Measurements from ENCODE around the gene DLX2.

- TF ChIP-seq, protein P1, sequence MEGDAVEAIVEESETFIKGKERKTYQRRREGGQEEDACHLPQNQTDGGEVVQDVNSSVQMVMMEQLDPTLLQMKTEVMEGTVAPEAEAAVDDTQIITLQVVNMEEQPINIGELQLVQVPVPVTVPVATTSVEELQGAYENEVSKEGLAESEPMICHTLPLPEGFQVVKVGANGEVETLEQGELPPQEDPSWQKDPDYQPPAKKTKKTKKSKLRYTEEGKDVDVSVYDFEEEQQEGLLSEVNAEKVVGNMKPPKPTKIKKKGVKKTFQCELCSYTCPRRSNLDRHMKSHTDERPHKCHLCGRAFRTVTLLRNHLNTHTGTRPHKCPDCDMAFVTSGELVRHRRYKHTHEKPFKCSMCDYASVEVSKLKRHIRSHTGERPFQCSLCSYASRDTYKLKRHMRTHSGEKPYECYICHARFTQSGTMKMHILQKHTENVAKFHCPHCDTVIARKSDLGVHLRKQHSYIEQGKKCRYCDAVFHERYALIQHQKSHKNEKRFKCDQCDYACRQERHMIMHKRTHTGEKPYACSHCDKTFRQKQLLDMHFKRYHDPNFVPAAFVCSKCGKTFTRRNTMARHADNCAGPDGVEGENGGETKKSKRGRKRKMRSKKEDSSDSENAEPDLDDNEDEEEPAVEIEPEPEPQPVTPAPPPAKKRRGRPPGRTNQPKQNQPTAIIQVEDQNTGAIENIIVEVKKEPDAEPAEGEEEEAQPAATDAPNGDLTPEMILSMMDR (IDR thresholded peaks at IDR 0.05 in 4 of 5, conservative IDR thresholded peaks at IDR 0.05 in 1 of 5) = no peak
- TF ChIP-seq POLR2A (IDR thresholded peaks at IDR 0.05) = no peak
Observed at GRCh38 chr2:172079416-172079815, 23.3 kb downstream of the DLX2 start.

Data from gastrocnemius medialis (tissue), 4 donors.